Posterior cingulate gyrus (tissue), 11 donors: ENCODE results near the gene UPF1.
A peak's percentile ranks its signal among the peaks of the same experiment; 100 is the strongest.

Source experiments
- DNase-seq, 10 donors: peaks; one replicate each; pipeline versions ENCODE4 v3.0.0 to v3.0.0-alpha.2; 2020 to 2021; ENCODE audit warnings: mixed read lengths in 3 of 10
- intact Hi-C: fragments of 100-400 bp; cut with DNase I; formaldehyde crosslinking; loops from one replicate; pipeline ENCODE4 v1.15.1; 2023

The UPF1 gene

GRCh38 chr19:18833849-18834643 is 2.3 kb downstream of the UPF1 start:
- intact Hi-C loops: loop anchor here (5.0 kb wide), 1 partner anchor 152 kb away; the partner anchor contains the start of gene CRTC1
- peak in 1 of 10 donors; percentile 73 for DNase-seq

DNA sequence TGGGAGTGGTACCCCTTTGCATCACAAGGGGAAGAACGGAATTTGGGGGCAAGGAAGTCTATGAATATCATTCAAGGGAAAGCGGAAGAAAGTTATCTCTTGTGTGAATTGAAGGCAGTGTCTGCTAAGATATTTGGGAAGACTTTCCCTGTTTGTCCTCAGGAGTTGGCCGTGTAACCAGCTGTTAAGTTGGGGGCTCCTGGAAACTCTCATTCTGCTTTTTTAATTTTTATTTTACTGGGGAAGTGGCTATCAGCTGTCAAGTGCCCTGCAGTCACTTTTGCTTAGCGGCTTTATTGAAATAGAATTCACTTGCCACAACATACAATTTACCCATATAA is 2.9 kb downstream of the UPF1 start:
- intact Hi-C loops: loop anchor here (5.0 kb wide), 1 partner anchor 152 kb away; the partner anchor contains the start of gene CRTC1
- no peak for DNase-seq

- intact Hi-C loops: loop anchor here (10.0 kb wide), 1 partner anchor 385 kb away; no protein-coding TSS in a partner anchor
- no peak for DNase-seq
Measured at GRCh38 chr19:18839465-18840287, 7.9 kb downstream of the UPF1 start.

GRCh38 chr19:18840288-18841267 is 8.8 kb downstream of the UPF1 start:
- intact Hi-C loops: loop anchor here (10.0 kb wide), 1 partner anchor 386 kb away; no protein-coding TSS in a partner anchor
- DNase-seq: no peak

DNA sequence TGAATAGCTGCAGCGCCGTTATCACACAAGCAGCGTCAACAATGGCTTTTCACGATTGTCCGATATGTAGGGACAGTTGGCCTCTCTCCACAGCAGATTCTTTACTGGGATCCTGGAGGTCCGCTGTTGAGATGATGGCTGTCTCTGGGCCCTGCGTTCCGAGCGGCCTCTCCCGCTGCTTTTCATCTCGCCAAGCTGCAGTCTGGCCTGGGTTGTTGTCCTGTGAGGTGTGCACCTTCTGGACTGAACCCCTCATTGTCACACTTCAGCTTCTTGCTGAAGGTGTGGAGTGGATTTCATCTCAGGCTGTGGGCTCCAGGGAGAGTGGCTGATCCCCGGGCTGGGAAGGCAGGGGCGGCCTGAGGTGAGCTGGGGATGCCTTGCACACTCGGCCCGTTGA is 9.6 kb downstream of the UPF1 start:
- intact Hi-C loops: loop anchor here (10.0 kb wide), 1 partner anchor 387 kb away; no protein-coding TSS in a partner anchor
- DNase-seq: no peak

GRCh38 chr19:18842166-18842565 is 10.4 kb downstream of the UPF1 start:
- no peak for DNase-seq
- intact Hi-C loops: loop anchor here (10.0 kb wide), 1 partner anchor 387 kb away; no protein-coding TSS in a partner anchor

DNA sequence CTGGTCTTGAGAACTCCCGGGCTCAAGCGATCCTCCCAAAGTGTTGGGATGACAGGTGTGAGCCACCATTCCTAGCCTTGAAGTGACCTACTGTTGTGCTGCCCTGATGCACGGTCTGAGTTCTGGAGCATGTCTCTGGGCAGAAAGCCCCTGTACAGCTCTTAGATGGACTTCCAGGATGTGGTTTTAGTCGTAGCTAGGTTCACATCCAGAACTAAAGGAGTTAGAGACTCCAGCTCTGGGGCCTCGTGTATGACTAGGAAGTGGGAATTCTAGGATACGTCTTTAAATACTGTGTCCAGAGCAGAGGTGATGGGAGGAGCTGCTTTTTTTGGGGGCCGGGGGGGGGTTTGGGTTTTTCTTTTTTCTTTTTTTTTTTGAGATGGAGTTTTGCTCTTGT is 12.2 kb downstream of the UPF1 start:
- no peak for DNase-seq
- intact Hi-C loops: loop anchor here (10.0 kb wide), 1 partner anchor 389 kb away; no protein-coding TSS in a partner anchor

DNA sequence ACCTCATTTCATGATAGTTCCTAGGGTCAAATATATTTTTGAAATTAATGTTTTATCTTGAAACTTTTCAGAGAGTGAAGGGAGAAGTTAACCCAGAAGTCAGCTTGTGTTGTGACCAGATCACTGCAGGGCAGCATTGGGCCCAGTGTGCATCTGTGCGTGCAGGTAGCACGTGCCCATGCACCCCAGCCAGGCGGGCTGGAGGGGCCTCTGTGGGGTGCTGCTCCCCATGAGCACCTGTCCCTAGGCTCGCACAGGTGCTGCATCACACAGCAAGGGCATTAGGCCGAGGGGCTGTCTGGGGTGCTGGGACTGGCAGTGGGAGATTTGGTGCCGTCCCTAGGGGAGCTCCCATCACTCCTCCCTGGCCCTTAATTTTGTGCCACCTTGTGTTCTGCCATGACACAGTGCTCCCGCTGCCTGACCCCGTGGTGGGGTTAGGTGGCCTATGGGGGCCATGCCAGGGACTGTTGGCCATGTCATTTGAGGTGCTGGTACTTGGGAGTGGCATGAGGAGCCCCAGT is 13.1 kb downstream of the UPF1 start:
- peak in 1 of 10 donors; percentile 59 for DNase-seq
- intact Hi-C loops: loop anchor here (10.0 kb wide), 1 partner anchor 390 kb away; no protein-coding TSS in a partner anchor

GRCh38 chr19:18845961-18846360 is 14.2 kb downstream of the UPF1 start:
- peak in 1 of 10 donors; percentile 73 for DNase-seq
- intact Hi-C loops: loop anchor here (10.0 kb wide), 1 partner anchor 391 kb away; no protein-coding TSS in a partner anchor

- peak; percentile 61 to 98 (median 84) for DNase-seq
- intact Hi-C loops: loop anchor here (1.0 to 10.0 kb wide), 2 partner anchors 253 to 392 kb away; no protein-coding TSS in a partner anchor
Measured at GRCh38 chr19:18846862-18847548, 15.2 kb downstream of the UPF1 start.

- peak in 1 of 10 donors; percentile 57 for DNase-seq
- intact Hi-C loops: loop anchor here (1.0 to 10.0 kb wide), 2 partner anchors 254 to 393 kb away; no protein-coding TSS in a partner anchor
Measured at GRCh38 chr19:18847549-18848463, 16.0 kb downstream of the UPF1 start.

DNA sequence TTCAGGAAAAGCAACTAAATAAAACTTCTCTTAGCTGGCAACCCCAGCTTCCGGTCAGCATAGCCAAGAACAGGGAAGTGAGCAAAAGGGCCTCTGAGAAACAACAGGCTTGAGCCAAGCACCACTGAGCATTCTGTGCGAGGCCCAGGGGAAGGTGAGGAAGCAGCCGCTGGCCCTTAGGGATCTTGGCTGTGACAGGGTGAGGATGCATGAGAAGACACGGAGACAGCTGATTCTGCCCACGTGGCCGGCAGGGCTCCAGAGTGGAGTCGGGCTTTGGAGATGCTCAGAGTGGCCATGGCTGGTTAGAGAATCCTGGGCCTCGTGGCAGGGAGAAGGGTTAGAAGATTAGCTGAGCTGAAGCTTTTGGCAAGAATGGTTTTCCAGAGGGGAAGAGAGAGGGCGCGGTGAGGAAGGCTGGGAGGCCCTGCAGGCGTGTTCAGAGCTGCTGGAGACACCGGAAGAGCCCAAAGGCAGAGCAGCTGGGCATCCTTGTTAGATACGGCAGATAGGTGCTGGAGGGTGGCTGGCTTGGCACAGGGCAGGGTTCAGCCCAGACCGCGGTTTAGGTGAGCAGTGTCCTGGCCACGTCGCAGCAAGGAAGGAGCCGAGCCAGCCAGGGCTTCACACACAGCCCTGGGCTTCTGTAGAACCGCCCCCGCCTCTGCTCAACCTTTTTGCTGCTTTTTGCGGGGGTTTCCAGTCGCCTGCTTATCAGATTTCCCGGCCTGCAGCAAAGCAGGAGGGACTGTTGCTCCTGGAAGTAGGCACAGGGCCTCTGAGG is 17.3 kb downstream of the UPF1 start:
- peak in 8 of 10 donors; percentile 33 to 94 (median 62) for DNase-seq
- intact Hi-C loops: loop anchor here (10.0 kb wide), 1 partner anchor 394 kb away; no protein-coding TSS in a partner anchor

DNA sequence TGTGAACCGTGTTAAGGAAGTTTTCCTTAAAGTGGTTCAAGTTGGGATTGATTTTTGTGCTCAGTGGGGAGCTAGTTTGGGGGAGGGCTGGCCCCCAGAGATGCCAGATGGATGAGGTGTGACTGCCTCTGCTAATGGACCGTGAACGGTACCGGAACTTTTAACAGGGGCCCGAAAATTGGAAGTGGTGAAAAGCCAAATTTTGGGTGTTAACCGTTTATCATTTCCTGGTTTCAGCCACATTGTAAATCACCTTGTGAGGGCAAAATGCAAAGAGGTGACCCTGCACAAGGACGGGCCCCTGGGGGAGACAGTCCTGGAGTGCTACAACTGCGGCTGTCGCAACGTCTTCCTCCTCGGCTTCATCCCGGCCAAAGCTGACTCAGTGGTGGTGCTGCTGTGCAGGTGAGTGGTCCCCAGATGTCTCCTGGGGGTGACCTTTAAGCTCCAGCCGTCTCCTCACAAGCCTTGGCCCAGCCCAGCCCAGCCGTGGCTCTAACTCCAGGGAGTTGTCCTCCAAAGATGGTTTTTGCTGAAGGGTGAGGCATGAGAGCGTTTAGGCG is 18.2 kb downstream of the UPF1 start:
- peak in 2 of 10 donors; percentile 49 to 75 for DNase-seq
- intact Hi-C loops: loop anchor here (10.0 kb wide), 1 partner anchor 395 kb away; no protein-coding TSS in a partner anchor

DNA sequence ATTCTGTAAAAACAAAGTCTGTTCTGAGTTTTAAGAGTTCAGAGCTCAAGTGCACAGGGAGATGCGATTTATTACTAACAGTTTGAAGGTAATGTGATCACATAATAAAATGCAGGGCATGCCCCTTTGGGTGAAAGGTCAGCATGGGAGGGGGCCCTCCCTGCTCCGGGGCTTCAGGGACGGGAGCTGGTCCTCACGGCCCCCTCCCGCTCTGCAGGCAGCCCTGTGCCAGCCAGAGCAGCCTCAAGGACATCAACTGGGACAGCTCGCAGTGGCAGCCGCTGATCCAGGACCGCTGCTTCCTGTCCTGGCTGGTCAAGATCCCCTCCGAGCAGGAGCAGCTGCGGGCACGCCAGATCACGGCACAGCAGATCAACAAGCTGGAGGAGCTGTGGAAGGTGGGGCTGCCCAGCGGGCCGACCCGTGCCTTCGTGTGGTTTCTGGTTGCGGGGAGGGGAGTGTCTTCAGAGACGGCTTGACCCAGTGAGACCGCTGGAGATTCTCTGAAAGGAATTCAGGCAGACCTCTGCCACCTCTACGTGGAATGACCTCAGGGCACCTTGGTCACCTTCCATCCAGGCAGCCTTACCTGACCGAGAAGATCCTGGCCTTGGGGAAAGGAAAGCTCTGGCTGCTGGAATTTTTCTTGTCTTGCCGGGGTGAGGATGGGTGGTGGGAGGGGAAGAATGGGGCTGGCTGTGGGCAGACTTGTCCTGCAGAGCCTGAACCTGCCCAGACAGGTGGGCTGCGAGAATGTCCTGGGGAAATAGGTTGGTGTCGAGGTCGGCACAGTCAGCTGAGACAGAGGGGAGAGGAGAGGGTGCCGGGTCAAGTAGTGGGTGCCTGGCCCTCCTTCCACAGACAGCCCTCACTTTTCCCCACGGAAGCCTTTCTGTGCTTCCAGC is 19.0 kb downstream of the UPF1 start:
- intact Hi-C loops: no loop called here
- peak in 2 of 10 donors; percentile 68 to 86 for DNase-seq

DNA sequence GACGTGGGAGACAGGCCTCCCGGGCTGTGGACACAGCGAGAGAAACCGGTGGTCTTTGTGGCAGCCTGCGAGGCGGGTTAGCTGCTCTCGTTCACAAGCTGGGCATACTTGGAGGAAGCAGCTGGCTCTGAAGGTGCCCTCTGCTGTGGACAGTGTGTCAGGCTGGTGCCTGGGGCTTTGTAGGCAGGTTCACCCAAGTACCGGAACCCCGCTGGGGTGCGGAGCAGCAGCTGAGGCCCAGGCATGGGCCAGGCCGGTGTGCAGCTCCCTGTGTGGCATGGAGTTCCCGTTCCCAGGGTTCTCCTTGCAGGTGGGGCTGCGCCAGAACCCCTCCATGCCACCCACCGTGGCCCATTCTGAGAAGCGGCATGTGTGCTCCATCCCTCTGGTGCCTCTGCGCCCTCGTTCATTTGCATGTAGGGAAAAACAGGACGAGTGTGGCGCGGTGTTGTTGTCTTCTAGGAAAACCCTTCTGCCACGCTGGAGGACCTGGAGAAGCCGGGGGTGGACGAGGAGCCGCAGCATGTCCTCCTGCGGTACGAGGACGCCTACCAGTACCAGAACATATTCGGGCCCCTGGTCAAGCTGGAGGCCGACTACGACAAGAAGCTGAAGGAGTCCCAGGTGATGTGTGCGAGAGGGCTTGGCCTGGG is 20.0 kb downstream of the UPF1 start:
- peak in 3 of 10 donors; percentile 79 to 90 (median 88) for DNase-seq
- intact Hi-C loops: no loop called here
